Skin epidermis (tissue), 12 donors: Measurements from ENCODE around the gene RUFY2.
"Not testable (repeated sequence)": the region's sequence is repeated elsewhere in the genome, so short reads cannot be mapped to it uniquely, and the experiment has no call there.

Source experiments
- H3K27ac ChIP-seq, 21 experiments: fragments of 200-600 bp; sonication (generic) in 11 of 21; one replicate each; pipeline ENCODE4 v1.5.0; 2020; ENCODE audit warnings: mild to moderate bottlenecking in 3 of 21, inconsistent platforms in 2 of 21, moderate library complexity in 2 of 21
- H3K4me3 ChIP-seq, 7 experiments: fragments of 200-600 bp; sonication (generic) in 2 of 7; one replicate each; pipeline ENCODE4 v1.5.0; 2020; ENCODE audit warnings: inconsistent platforms in 2 of 7, mild to moderate bottlenecking in 2 of 7, moderate library complexity in 1 of 7

The RUFY2 gene

DNA sequence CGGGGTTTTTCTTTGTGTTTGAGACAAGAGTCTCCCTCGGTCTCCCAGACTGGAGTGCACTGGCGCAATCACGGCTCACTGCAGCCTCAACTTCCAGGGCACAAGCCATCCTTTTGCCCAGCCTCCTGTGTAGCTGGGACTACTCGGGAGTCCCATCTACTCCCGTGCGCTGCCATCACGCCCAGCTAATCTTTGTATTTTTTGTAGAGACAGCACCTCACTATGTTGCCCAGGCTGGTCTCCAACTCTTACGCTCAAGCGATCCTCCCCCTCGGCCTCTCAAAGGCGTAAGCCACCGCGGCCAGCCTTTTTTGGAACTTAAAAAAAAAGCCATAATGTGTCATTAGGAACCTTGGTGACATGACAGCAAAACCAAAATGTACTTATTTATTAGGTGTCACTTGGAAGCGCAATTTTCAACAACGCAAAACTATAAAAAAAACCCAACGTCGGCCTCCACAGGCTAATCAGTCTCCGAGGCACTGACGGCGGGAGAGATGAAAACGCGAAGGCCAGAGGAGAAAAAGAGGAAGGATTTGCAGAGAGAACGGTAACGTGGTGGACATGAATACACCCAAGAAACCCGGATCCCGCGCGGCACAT is 76.1 kb downstream of the RUFY2 start:
- Histone ChIP-seq H3K4me3 (peak overlapping the region; percentile 70 to 98 (median 90)), H3K27ac (peak overlapping the region; percentile 70 to 100 (median 99))

DNA sequence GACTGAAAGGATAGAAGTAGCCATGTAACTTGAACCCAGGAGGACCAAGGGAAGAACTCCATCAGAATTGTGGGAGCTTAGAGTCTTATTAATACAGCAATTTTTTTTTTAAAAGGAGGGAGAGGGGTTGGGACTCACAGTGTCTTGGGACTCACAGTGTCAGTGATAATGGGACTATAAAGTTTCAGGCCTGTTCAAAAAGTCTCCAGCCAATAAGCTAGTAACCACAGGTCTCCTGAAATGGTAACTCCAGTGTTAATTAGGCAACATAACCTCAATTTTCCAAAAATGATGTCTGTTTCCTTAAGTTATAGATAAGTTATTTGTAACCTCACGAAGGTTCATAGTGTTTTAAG is 77.6 kb downstream of the RUFY2 start:
- peak overlapping the region in 17 of 21 experiments; percentile 49 to 100 (median 80) for H3K27ac ChIP-seq
- H3K4me3 ChIP-seq = no peak overlapping the region

DNA sequence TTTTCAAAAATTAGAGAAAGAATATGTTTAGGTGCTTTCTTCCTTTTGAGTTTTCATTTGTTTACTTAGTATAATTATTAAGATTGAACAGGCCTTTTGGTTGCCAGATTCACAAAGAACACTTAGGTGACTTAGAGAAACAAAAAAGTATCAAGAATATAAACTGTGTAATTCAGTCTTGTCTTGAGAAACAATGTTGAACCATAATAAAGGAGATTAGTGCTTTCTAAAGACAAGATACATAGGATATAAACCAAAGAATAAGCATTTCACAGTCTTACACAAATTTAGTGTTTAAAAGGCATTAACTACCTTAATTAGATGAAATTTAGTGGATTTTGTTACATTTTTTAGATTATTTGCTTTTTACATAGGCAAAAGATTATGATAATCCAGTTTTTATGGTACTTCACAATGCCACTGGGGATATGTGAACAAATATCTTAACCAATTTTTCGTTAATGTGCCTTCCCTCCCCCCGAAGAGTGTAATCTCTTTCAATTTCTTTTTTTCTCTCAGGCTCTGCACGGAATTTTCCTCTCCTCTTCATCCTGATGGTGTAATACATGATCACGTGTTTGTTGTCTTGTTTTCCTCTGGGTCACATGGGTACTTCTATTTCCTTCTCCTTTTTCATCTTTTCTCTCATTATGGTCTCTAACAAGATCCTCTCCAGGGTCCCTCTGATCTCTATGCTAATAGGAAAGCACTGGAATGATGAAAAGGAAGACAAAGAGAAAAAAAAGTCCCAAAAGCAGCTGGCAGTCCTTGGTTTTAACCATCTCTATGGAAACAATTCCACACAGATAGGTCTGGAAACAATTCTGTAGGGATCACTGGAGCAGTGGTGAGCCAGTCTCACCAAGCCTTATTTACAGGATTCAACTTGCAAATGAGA is 78.9 kb downstream of the RUFY2 start:
- peak overlapping the region in 4 of 7 experiments; percentile 6 to 20 (median 16) for H3K4me3 ChIP-seq
- peak overlapping the region in 19 of 21 experiments; percentile 49 to 100 (median 79) for H3K27ac ChIP-seq

DNA sequence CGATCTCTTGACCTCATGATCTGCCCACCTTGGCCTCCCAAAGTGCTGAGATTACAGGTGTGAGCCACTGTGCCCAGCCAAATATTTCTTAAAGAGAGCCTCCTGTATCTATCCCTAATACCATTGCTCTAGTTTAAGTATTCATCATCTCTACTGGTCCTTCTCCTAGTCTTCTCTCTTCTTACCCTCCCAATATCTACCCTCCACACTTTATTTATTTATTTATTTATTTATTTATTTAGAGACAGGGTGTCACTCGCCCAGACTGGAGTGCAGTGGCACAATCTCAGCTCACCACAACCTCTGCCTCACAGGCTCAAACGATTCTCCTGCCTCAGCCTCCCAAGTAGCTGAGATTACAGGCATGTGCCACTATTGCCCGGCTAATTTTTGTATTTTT is 82.7 kb downstream of the RUFY2 start:
- H3K4me3 ChIP-seq, H3K27ac ChIP-seq: not testable (repeated sequence)

DNA sequence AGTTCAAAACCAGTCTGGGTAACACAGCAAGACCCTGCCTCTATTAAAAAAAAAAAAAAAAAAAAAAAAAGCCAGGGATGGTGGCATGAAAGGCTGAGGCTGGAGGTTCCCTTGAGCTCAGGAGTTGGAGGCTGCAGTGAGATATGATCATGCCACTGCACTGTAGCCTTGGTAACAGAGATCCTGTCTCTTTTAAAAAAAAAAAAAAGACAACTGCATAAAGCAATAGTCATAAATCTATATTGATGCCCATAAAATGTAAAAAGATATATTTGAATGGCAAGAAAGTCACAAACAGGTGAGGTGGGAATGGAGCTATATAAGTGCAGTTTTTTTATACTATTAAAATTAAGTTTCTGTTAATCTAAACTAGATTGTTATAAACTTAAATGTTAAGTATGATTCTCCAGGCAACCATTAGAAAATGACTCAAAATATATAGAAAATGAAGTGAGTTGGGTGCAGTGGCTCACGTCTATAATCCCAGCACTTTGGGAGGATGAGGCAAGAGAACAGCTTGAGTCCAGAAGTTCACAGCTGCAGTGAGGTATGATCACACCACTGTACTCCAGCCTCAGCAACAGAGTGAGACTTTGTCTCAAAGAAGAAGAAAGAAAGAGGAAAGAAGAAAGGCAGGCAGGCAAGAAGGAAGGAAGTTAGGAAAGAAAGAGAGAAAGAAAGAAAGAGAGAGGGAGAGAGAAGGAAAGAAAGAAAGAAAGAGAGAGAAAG is 88.6 kb downstream of the RUFY2 start:
- Histone ChIP-seq H3K27ac (no peak overlapping the region), H3K4me3 (no peak overlapping the region)

DNA sequence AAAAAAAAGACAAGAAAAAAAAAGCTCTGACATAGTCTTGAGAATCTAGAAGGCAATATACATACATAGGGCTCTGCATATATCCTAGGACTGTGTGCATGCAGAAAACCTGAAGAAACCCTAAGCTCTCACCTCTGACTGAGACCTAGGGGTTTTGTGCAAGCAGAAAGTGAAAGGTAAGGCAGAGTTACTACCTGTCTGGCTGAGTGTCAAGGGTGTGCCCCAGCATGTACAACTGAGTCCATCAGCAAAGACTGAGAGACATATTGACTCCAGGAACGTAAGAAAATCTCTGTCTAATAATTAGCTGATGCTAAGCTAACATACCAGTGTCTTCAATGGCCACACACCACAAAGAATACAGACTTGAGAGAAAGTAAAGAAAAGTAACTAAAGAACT is 91.5 kb downstream of the RUFY2 start:
- no peak overlapping the region for H3K4me3 ChIP-seq
- H3K27ac ChIP-seq = no peak overlapping the region

DNA sequence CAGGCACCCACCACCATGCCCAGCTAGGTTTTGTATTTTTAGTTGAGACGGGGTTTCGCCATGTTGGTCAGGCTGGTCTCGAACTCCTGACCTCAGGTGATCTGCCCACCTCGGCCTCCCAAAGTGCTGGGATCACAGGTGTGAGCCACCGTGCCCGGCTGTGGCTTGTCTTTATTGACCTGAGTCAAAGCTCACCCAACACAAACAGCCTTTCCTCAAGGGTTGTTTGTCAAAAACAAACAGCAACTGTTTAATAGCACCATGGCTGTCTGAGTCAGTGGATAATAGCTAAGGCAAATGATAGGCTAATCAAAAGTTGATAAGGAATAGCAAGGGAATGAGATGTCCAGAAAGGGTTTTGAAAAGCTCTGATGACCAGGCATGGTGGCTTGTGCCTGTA is 92.1 kb downstream of the RUFY2 start:
- H3K4me3 ChIP-seq, H3K27ac ChIP-seq: not testable (repeated sequence)

DNA sequence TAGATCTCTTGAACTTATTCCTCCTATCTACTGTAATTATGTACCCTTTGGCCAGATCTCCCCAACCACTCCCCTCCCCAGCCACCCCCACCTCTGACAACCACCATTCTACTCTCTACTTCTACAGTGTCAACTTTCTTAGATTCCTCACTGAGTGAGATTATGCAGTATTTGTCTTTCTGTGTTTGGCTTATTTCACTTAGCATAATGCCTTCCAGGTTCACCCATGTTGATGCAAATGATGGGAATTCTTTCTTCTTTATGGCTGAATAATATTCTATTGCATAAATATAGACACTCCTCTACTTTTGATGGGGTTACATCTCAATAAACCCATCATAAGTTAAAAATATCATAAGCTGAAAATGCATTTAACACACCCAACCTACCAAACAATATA is 96.5 kb downstream of the RUFY2 start:
- no peak overlapping the region for H3K4me3 ChIP-seq

DNA sequence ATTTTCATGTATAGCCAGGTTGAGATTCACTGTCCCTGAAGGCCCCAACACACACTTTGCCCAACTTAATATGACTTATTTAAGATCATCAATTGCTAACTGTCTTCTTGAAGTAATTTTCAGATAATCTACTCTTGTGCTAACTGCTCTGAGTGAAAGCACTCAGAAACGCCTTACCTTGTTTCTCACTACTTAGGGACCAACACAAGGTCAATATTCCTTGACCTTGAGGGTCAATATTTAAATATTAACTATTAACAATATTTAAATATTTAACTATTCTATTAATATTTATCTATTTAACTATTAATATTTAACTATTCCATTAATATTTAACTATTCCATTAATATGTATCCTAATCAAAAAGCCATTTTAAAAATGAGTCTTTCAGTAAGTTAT is 101.2 kb downstream of the RUFY2 start:
- no peak overlapping the region for H3K27ac ChIP-seq
- H3K4me3 ChIP-seq = no peak overlapping the region

More for the DNA sequence above, 96.5 kb downstream of the RUFY2 start:
- no peak overlapping the region for H3K27ac ChIP-seq

DNA sequence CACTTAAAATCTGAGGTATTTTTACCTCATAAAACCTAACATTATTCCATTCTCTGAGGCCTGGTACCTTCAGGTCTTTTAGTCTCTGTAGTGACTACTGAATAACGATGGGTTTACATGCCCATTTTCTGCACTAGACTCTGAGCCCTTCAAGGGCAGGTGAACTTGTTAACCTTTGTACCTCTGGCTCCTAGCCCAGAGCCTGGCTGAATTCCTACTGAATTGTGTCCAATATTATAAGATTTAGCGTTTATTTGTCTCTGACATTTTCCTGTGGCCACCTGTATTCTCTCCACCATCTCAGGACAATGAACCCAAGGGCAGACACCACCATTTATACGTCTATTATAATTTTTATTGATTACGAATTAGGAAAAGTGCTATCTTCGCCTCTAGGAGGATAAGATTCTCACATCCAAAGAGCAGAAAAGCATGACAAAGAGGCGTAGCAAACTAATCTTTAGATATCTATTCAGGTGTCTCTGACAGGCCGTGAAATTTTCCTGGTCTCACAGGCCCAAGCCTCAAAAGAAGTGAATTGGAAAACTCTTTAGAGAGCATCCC is 103.1 kb downstream of the RUFY2 start:
- Histone ChIP-seq H3K4me3 (no peak overlapping the region), H3K27ac (no peak overlapping the region)

DNA sequence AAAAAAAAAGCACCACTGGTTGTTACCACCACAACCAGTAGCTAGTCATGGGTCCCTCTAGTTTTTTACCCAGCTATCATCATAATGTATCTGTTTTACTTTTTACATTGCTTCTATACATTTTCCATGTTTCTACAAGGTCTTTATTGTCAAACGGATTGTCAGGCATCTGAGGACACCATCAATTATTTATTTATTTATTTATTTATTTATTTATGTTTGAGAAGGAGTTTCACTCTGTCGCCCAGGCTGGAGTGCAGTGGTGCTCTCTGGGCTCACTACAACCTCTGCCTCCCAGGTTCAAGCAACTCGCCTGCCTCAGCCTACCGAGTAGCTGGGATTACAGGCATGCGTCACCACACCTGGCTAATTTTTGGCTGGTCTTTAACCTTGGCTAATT is 104.2 kb downstream of the RUFY2 start:
- no peak overlapping the region for H3K4me3 ChIP-seq
- no peak overlapping the region for H3K27ac ChIP-seq

DNA sequence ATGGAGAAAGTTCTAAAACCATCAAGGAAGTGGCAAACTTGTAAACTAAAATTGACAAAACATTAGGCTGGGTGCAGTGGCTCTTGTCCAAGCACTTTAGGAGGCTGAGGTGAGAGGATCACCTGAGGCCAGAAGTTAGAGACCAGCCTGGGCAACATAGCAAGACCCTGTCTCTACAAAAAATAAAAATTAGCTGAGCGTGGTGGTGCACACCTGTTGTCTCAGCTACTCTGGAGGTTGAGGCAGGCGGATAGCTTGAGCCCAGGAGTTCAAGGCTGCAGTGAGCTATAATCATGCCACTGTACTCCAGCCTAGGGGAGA is 104.6 kb downstream of the RUFY2 start:
- Histone ChIP-seq H3K4me3 (no peak overlapping the region), H3K27ac (no peak overlapping the region)

DNA sequence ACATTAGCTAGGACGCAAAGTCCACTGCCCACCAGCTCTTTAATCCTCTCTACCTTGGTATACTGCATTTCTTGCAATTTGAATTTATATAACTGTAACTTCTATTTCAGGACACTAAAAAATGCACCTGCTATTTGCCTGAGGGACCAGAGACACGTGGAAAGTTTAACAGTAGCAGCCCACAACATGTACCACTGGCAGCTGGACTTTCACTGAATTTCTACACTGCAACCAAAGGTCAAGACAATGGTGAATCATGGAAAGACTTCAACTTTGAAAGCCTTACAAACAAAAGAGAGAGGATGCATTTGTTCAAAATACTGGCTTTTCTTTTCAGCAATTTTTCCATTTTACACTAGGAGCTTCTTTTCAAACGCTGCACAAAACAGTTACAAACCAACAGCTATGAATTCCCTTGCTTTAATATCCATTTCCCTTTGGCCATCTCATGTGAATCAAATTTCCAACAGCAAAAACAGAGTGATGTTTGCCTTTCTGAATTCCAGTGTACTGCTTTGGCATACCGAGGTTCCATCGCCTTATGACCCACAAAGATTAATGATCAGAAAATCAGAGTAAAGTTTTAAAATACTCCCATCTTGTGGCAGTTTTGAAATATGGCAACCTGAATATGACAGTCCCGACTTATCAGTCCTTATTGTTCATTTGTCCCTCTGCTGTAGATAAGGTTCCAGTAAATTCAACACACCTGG is 105.1 kb downstream of the RUFY2 start:
- no peak overlapping the region for H3K4me3 ChIP-seq
- peak overlapping the region in 1 of 21 experiments; percentile 11 for H3K27ac ChIP-seq

DNA sequence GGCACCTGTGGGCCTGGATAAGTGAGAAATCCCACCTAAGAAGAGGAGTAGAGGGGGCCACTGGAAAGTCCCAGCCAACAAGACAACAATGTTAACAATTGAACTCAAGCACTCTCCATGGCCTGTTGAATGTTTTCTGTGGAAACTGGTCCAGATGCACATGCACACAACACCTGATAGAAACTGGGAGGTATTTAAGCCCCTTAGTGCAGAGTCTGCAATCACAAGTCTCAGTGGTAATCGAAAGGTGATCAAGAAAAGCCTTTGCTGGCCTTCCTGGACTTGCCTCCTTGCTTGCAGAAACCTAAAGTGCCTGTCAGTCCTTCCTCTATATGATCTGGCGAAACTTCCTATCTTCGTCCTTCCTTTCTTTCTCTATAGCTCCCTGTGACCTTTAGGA is 105.8 kb downstream of the RUFY2 start:
- Histone ChIP-seq H3K27ac (peak overlapping the region in 1 of 21 experiments; percentile 11), H3K4me3 (no peak overlapping the region)

DNA sequence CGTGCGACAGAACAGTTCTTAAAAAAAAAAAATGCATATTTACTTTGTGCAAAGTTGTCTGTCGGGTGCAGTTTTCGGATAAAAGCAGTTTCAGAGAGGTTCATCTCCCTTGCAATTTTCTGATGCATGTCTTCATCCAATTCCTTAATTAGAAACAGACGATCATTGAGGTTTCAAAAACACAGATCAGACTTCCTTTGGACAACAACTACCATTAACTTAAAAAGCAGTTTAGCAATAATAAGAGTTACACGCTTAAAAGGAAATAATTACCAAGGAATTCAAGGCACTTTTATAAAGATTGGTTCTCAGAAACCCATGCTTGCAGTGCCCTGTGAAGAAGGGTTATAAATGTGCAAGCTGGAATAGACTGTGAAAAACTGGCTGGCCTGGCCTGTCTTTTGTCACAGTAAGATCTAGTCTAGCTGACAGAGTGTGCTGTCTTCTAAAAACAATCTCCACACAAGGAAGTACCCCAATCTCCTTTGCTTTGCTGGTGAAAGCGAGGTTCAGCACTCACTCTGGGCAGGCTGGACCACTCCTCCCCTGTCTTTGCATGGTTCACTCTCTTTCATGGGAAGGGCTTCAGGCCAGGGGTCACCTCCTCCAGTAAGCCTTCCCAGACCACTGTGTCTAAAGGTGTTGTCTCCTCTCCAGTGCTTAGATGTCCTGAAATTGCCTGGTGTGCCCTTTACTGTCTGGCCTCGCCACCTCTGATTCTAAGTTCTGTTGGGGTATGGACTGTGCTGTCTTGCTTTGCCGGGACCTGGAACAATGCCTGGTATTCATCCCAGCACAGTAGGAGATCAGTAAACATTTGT is 110.0 kb downstream of the RUFY2 start:
- Histone ChIP-seq H3K4me3 (no peak overlapping the region), H3K27ac (peak overlapping the region in 7 of 21 experiments; percentile 15 to 58 (median 36))
